ENCODE data around the gene ELOVL6.

Gene ELOVL6

GRCh38 chr4:110025718-110026117, 172.7 kb downstream of the ELOVL6 start:
- DNase-seq (ENCODE audit: low read depth), result no peak

GRCh38 chr4:110025056-110025455, 173.4 kb downstream of the ELOVL6 start:
- no peak for DNase-seq (ENCODE audit: low read depth)

- no peak for DNase-seq (ENCODE audit: low read depth)
These were observed 176.0 kb downstream of the ELOVL6 start for GRCh38 chr4:110022457-110022856.

GRCh38 chr4:110020646-110021443, 177.6 kb downstream of the ELOVL6 start:
- no peak for DNase-seq (ENCODE audit: low read depth)

GRCh38 chr4:110020139-110020538, 178.3 kb downstream of the ELOVL6 start:
- no peak for DNase-seq (ENCODE audit: low read depth)

GRCh38 chr4:110019153-110019552, 179.3 kb downstream of the ELOVL6 start:
- no peak for DNase-seq (ENCODE audit: low read depth)

GRCh38 chr4:110014233-110014632, 184.2 kb downstream of the ELOVL6 start:
- DNase-seq (ENCODE audit: low read depth), result no peak

GRCh38 chr4:110012917-110013316, 185.5 kb downstream of the ELOVL6 start:
- no peak for DNase-seq (ENCODE audit: low read depth)

- DNase-seq (ENCODE audit: low read depth), result no peak
These were observed 187.6 kb downstream of the ELOVL6 start for GRCh38 chr4:110010797-110011196.

- DNase-seq (ENCODE audit: low read depth), result no peak
These were observed 188.9 kb downstream of the ELOVL6 start for GRCh38 chr4:110009550-110009949.

GRCh38 chr4:110008540-110008939, 189.9 kb downstream of the ELOVL6 start:
- DNase-seq (ENCODE audit: low read depth), result no peak

GRCh38 chr4:110007217-110007616, 191.2 kb downstream of the ELOVL6 start:
- no peak for DNase-seq (ENCODE audit: low read depth)

- no peak for DNase-seq (ENCODE audit: low read depth)
These were observed 192.9 kb downstream of the ELOVL6 start for GRCh38 chr4:110005461-110006056.

- no peak for DNase-seq (ENCODE audit: low read depth)
These were observed 193.9 kb downstream of the ELOVL6 start for GRCh38 chr4:110004556-110004955.

GRCh38 chr4:110003401-110004187, 194.8 kb downstream of the ELOVL6 start:
- DNase-seq (ENCODE audit: low read depth), result no peak

- no peak for DNase-seq (ENCODE audit: low read depth)
These were observed 196.1 kb downstream of the ELOVL6 start for GRCh38 chr4:110002326-110002725.

GRCh38 chr4:109999585-109999912, 198.9 kb downstream of the ELOVL6 start:
- no peak for DNase-seq (ENCODE audit: low read depth)

GRCh38 chr4:109998867-109999584, 199.4 kb downstream of the ELOVL6 start:
- no peak for DNase-seq (ENCODE audit: low read depth)

- DNase-seq (ENCODE audit: low read depth), result no peak
These were observed 201.9 kb downstream of the ELOVL6 start for GRCh38 chr4:109996526-109996925.
